ENCODE data around the gene PM20D2. TPM values are rescaled to one million over a fixed set of nuclear protein-coding genes. Genes with fewer than 3 reads are reported as not detected.

Gene PM20D2
- total RNA-seq, 2 experiments from 2014 or later: 8.4 to 8.9 TPM

- Mint-ChIP-seq H3K9me3 (no peaks in the 10 kb centered on the region), H3K27ac (no peak overlapping the region), H3K36me3 (no peaks in the 10 kb centered on the region), H3K4me1 (ENCODE audit: low read depth) (no peaks in the 10 kb centered on the region), H3K27me3 (peaks cover 6% of the 10 kb centered on the region), H3K4me3 (no peak overlapping the region)
- DNase-seq: no peak
- POLR2A ChIA-PET: no interaction called here
- intact Hi-C loops (cut with micrococcal nuclease): no loop called here
- CTCF ChIA-PET: no interaction called here
Observed at GRCh38 chr6:89212472-89212871, 66.6 kb downstream of the PM20D2 start.

- no peaks in the 10 kb centered on the region for H3K9me3 Mint-ChIP-seq
- no peak for DNase-seq
- CTCF ChIA-PET: no interaction called here
- POLR2A ChIA-PET: no interaction called here
- H3K27ac Mint-ChIP-seq: no peak overlapping the region
- no peaks in the 10 kb centered on the region for H3K36me3 Mint-ChIP-seq
- peaks cover 6% of the 10 kb centered on the region for H3K27me3 Mint-ChIP-seq
- intact Hi-C loops (cut with micrococcal nuclease): no loop called here
- H3K4me3 Mint-ChIP-seq: no peak overlapping the region
- no peaks in the 10 kb centered on the region for H3K4me1 Mint-ChIP-seq (ENCODE audit: low read depth)
Observed at GRCh38 chr6:89214197-89214596, 68.3 kb downstream of the PM20D2 start.

Other genes starting within 250 kb of the PM20D2 start
- 10 to 100 TPM; 21.3 to 22.0 TPM for gene RNGTT, start 182.4 kb upstream of the PM20D2 start, total RNA-seq
- 10 to 100 TPM; 95.1 TPM for gene PNRC1, start 65.3 kb upstream of the PM20D2 start, total RNA-seq
- gene SRSF12, start 28.0 kb upstream of the PM20D2 start, total RNA-seq: under 1 TPM; 0.10 to 0.12 TPM
- gene GABRR1, start 71.3 kb downstream of the PM20D2 start, total RNA-seq: not detected
- gene GABRR2, start 169.2 kb downstream of the PM20D2 start, total RNA-seq: under 1 TPM; 0.50 to 0.51 TPM
- 10 to 100 TPM; 23.8 to 24.9 TPM for gene UBE2J1, start 206.7 kb downstream of the PM20D2 start, total RNA-seq

All from activated CD4-positive, alpha-beta memory T cell treated with anti-CD3 and anti-CD28 coated beads for 36 hours (primary cell).